GM18517 (cell line): ENCODE data around the gene GALNTL6.
A peak's percentile ranks its signal among the peaks of the same experiment; 100 is the strongest.
"Not testable (repeated sequence)": the region's sequence is repeated elsewhere in the genome, so short reads cannot be mapped to it uniquely, and the experiment has no call there.

ENCODE experiments used
- ATAC-seq: cut with Tn5 transposase; IDR thresholded peaks from one replicate; pipeline ENCODE4 v1.9.1; 2021; ENCODE audit warnings: mild to moderate bottlenecking, moderate library complexity; ENCODE audit not compliant: unreplicated experiment

Gene GALNTL6

DNA sequence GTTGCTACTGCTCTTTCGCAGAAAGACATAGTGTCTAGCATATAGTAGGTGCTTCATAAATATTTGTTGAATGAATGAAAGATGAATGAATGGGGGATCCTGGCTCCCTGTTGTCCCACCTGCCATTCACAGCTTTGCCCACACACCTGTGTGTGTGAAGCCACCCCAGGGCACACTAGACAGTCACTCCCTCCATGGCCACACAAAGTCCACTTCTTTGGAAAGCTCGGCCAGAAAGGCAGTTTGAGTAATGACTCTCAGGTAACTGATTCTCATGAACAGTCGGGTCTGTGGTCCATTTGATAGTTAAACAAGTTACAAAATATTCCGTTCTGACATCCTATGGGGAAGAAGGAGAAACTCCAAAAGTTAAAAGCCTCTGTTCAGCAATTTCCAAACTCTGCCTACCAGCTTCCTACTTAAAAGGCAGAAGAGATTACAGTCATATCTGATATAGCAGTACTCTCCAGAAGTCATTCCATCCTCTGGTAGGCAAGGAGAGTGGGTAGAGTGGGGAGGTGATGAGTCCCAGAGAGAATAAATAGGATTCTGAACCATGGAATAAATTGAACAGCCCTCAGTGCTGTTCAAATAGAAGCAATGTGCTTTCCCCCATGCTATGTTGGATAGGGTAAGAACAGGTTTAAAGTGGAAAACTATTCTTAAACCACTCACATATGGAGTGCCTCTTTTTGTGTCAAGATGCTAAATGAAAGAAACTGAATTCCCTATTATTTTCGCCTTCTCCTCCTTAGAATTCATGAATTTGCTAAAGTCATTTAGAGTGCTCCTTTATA is 1150.5 kb downstream of the GALNTL6 start:
- no peak for ATAC-seq

DNA sequence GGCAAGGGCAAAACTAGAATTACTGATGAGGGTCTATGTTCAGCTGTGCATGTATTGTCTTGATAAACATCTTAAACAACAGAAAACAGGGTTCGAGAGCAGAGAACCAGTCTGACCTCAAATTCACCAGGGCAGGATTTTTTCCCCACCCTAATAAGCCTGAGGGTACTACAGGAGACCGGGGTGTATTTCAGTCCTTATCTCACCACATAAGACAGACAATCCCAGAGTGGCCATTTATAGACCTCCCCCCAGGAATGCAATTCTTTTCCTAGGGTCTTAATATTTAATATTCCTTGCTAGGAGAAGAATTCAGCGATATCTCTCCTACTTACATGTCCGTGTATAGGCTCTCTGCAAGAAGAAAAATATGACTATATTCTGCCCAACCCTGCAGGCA is 1157.0 kb downstream of the GALNTL6 start:
- not testable (repeated sequence) for ATAC-seq

DNA sequence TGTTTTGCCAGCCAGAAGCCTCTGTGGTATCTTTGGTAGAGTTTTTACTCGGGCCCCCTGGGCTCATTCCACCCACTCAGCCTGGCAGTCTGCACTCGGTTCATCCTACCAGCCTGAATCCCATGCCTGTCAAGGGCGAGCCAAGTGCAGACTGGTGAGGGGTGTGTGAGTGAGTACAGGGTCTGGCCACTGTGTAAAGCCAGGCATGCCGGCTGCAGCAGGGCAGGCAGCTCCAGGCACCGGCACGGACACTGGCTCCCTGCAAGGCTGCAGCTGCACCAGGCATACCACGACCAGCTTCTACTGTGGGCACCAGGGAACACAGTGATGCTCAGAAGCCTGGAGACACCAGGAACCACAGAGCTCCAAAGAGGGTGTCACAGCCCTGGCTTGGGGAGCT is 1161.4 kb downstream of the GALNTL6 start:
- ATAC-seq = no peak

DNA sequence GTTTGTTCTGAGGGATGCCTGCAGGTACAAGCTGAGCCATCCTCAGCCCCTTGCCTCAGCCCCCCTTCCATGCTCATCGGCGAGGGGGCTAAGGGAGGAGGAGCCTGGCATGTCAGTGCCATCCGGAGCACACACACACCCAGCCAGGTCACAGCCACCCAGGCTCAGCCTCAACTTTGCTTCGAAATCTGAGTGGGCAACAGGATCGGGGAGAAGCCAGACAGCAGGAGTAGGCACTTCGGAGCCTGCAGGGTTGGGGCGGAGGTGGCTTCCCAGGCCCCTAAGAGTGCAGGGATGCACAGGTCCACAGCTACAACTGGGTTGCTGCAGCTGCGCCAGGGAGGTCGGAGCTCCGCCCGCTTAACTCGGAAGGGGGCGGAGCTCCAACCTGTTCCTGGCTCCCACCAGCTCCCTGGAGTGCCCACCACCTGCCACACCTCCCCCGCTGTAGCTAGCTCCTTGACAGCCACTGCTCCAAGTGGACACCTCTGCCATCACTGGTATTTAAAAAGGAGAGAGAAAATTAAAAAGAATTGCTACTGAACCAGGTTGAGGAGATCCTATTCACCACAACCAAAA is 1162.5 kb downstream of the GALNTL6 start:
- ATAC-seq = no peak

DNA sequence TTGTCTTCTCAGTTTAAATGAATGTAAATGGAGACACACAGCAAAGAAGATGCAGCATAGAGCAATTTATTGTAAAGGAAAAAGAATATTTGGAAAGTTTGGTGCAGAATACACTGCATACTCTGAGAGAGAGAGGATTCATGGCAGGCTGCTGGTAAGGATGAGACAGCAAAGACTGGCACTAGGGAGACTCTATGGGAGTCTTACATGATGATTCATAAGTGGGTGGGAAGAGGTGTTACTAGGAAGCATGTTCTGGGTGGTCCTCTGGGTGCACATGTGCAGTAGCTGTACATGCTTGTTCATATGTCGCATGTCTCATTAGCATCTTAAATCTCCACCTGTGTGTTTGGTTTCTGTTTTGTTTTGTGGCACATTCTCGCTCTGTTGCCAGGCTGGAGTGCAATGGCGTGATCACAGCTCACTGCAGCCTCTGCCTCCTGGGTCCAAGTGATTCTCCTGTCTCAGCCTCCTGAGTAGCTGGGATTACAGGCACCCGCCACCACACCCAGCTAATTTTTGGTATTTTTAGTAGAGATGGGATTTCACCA is 1164.4 kb downstream of the GALNTL6 start:
- ATAC-seq = not testable (repeated sequence)

DNA sequence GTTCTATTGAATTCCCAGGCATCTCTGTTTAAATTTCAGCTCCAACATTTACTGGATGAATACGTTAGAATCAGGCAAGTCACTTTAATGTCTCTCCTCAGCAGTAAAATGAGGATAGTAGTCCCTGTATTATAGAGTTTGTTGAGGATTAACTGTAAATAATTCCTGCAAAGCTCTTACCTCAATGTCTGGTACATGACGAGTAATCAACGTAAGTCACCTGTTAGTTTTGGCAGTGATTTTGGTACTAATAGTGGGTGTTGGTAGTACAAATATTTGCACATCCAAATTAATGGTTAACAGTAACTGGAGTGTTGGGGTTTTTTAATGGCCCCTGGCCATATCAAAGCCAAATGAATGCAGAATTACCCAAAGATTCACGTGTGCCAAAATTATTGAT is 1165.6 kb downstream of the GALNTL6 start:
- ATAC-seq = no peak

DNA sequence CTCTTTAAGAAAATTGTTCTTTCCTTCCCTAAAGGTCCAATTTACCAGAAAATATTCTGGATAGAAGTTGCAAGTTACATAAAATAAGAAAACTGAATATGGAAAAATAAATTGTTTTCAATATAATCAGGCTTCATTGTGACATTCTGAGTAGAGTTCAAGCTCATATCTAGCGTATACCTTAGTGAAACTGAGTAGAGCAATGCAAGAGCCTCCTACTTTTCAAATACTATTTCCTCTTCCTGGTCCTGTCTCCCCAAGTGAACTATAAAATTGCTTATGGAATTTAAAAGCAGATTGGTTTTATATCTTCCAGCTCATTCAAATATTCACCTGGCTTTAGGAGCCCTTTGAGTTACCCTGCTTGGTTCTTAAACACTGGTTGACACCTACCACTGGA is 1166.1 kb downstream of the GALNTL6 start:
- ATAC-seq = no peak

DNA sequence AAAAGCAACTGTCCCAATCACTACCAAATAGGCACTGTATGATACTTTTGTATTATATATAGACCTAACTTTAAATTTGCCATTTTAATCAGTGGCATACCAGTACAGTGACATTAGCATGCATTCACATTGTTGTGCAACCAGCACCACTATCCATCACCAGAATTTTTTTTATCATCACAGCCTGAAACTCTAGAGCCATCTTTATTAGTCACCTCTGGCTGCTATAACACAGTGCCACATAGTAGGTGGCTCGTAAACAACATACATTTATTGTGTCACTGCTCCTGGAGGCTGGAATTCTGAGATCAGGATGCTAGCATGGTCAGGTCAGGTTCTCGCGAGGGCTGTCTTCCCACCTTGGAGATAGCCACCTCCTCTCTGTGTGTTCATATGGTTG is 1167.0 kb downstream of the GALNTL6 start:
- no peak for ATAC-seq

DNA sequence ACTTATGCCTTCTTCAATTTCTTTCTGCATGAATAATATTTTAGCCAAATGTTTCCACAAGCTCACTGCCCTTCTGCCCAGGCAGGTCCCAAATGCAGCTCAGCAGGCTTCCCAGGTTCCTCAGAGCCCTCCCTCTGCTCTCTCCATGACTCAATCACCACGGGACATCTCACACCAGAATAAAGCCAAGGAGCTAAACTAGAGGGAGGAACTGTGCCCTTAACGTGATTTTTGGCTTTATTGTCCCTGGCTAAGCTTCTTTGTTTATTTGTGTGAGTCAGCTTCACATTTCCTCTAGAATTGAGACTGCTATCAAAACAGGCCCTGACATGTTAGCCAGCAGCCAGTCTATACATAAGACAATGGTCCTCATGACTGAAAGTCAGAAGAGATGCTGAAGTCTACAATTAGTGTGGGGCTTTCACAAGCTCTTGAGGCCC is 1169.0 kb downstream of the GALNTL6 start:
- ATAC-seq = peak; percentile 39

DNA sequence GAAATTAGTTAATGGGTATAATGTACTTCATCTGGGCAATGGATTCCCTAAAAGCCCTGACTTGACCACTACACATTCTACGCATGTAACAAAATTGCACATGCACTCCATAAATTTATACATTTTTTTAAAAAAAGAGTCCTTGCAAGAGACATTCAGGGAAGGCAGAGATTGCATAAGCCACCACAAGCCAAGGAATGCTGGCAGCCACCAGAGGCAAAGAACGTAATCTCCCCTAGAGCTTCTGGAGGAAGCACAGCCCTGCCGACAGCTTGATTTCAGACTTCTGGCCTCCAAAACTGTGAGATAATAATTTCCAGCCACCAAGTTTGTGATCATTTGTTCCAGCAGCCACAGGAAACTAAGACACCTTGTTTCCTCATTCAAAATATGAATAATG is 1169.8 kb downstream of the GALNTL6 start:
- ATAC-seq = no peak

DNA sequence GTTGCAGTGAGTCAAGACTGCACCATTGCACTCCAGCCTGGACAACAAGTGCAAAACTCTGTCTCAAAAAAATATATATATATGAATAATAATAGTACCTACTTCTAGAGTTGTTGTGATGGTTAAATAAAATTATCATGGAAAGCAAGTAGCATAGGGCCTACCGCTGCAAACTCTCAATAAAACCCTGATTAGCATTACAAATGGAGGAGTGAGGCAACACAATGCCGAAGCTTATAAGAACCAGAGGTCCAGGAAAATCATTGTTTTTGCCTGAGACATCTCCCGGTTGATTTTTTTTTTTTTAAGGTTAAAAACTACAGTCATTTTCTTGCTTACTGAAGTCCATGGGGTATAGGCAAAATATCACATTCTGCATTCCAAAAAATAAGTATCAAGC is 1170.4 kb downstream of the GALNTL6 start:
- no peak for ATAC-seq

DNA sequence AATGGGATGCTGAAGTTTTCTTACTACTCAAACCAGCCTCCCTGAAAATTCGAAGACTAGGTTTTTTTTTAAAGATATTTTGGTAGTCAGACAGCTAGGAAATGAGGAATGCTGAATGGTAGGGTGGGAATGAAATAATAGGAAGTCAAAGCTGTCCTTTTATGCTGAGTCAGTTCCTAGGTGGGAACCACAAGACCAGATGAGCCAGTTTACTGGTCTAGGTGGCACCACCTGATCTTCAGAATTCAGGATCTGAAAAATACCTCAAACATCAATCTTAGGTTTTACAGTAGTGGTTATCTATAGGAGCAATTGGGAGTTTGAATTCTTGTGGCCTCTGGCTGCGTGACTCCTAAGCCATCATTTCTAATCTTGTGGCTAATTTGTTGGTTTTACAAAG is 1172.3 kb downstream of the GALNTL6 start:
- no peak for ATAC-seq

DNA sequence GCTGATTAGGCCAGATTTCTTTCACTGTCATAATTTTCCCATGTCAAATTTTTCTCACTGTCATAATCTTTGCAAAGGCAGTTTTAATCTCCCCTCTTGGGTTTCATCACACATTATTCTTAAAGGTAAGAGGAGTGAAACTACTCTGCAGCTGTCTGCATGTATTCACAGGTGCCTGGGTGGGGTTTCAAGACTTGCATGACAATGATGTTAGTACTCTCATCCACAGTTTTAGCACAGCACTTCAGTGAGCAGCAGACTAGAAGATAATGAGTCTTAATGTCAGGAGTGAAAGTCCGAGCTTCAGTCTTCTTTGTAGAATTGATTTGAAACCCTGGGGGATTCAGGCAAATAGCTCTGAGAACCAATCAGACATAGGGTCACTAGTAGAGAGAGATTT is 1172.9 kb downstream of the GALNTL6 start:
- ATAC-seq = peak; percentile 89

DNA sequence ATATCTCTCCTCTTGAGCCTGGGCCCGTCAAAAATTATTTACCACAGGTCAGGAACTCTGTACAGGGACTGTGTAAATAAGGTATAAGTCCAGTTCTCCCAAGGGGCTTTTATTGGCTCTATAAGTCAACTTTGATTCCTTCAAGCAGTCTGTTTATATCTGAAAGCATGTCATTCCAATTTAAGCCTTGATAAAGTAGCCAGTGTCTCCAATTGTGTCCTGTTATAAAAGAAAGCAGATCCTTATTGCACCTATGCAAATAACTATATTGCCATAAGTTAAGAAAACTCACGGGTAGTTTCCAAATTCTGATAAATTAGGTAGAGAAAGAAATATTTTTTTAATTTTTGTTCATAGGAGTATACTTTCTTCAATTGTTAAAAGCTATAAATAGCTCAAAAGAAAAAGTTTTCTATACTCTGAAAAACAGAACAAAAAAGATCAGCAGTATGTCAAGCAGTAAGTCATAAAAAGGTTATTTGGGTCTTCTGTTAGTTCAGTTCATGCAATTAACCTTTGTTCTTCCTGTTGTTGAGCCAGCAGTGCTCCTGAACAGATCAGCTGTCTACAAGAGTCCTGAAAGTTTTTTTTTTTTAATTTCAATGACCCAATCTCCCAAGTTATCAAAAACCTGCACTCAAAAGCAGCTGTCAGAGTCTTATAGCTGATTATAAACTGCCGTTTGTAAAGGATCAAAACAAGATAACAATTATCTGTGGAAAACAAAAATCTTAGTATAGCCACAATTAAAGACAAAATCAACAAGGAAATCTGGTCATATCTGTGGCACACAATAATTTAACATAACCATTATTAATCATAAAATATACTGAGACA is 1177.0 kb downstream of the GALNTL6 start:
- ATAC-seq = no peak

DNA sequence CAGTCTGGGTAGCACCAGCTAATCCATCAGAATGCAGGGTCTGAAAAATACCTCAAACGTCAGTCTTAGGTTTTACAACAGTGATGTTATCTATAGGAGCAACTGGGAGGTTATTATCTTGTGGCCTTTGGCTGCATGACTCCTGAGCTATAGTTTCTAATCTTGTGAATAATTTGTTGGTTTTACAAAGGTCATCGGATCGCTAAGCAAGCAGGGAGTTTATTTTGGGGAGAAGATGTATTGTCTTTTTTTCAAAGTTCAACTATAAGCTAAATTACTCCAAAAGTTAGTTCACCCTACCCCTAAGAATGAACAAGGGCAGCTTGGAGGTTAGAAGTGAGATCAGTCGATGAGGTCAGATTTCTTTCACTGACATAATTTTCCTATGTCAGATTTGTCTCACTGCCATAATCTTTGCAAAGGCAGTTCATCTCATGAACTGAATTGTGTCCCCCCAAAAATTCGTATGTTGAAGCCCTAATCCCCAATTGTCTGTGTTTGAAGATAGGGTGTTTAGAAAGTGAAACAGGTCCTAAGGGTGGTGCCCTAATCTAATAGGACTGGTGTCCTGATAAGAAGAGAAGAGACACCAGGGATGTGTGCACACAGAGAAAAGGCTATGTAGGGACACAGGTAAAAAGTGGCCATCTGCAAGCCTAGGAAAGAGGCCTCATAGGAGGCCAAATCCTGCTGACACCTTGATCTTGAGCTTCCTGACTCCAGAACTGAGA is 1179.6 kb downstream of the GALNTL6 start:
- no peak for ATAC-seq

DNA sequence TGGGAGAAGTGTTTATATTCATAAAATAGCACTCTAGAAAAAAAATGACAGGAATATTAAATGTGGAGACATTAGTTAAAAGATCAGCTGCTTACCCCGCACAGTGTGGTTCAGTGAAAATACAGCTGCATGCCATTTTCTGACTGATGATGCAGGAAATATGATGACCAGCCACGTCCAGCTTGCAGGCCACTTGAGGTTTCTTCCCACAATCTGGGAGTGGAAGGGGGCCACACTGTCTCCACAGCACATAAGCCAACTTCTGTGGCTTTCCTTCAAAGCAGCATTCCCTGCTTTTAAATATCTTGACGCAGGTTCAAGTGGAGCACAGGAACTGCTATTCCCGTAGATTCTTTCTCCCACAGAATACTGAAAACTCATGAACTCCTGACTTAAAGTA is 1182.0 kb downstream of the GALNTL6 start:
- no peak for ATAC-seq

DNA sequence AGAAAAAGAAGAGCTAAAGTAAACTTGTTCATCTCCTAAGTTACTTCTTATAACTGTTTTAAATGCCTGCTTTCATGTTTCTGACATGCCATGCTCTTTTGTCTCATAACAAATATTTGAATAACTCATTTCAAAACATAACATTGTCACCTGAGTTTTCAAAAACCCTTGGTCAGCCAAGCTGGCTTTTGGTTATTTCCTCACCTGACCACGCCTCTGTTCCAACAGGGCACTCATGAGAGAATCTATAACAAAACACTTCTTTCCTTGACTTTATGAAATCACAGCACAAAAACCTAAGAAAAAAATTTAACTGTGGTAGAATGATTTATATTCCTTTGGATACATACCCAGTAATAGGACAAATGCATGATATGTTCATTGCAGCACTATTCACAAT is 1182.5 kb downstream of the GALNTL6 start:
- ATAC-seq = no peak

DNA sequence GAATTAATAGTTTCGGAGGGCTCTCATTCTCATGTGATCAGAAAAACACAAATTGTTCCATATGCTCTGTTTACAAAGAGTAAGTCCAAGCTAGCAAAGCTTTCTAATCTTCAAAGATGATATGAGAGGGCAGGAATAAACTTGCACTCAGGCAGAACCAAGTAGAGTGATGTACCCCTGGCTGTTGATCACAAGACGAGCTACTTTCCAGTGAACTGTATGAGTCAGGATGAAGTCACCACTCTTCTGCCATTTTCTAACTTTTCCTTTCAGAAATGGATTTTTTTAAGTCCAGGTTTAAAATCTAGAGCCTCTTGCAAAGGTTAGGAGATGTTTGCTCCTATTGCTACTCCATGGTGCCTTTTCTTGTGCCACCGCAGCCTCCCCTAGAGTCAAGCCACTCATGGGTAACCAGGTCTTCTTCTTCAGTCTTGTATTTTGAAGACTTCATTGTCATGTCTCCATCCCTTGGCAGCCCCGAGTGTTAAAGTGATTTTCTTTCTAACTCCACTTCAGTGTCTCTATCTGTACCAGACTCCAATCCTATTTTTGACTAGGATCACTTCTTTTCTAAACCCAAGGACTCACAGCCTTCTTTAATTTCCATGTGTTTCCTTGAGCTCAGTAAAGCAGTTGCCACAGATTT is 1183.5 kb downstream of the GALNTL6 start:
- no peak for ATAC-seq

DNA sequence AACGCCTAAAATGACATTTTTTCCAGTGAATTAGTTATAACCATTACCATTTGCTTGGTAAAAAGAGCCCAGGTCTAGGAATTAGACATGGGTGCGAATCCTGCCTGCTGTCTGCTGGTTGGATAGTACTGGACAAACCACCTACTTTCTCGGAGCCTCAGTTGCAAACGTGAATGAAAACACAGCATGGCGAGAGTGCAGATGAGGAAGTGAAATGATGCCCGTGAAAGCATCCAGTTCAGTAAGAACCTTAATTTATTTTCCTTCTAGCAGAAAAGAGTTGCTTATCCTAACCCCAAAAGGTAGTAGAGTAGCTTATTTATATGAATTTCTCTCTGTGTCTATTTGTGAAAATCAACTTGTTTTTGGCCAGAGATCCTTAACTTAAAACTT is 1184.0 kb downstream of the GALNTL6 start:
- no peak for ATAC-seq

DNA sequence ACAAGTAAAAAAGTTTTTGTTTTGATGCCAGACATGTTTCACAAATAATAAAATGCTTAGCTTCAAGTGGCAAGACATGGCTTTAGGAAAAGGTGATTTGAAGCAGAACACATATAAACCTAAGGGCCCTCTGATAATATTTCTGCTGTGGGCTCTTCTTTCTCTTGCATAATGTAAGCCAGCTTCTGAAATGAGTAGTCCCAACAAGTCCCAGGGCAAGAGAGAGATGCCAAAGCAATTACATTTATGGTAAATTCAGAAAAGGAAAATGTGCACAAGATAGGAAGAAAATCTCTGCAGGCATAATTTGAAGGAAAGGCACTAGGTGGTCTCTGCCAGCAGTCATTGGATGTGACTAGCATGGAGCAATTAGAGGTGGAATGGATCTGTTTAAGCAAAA is 1184.7 kb downstream of the GALNTL6 start:
- ATAC-seq = no peak
